Measurements from ENCODE around the gene NELL1.

DNA sequence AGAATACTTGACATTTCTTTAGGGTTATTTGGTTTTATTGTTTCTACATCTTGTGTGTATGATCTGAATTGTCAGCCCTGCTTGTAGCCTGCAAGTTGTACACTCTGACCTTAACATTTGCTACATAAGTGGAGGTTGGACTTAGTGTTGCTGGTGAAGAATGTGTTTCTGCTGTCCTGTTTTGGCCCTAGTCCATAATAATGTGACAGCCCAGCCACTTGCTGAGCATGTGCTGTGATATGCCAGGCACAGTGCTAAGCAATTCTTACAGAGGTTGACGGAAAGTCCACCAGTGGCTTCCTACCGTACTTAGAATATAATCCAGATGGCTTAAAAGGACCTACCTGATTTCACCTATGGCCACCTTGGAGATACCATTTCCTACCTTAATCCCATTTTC lies 526.6 kb downstream of the NELL1 start:
- TF ChIP-seq, protein P1, sequence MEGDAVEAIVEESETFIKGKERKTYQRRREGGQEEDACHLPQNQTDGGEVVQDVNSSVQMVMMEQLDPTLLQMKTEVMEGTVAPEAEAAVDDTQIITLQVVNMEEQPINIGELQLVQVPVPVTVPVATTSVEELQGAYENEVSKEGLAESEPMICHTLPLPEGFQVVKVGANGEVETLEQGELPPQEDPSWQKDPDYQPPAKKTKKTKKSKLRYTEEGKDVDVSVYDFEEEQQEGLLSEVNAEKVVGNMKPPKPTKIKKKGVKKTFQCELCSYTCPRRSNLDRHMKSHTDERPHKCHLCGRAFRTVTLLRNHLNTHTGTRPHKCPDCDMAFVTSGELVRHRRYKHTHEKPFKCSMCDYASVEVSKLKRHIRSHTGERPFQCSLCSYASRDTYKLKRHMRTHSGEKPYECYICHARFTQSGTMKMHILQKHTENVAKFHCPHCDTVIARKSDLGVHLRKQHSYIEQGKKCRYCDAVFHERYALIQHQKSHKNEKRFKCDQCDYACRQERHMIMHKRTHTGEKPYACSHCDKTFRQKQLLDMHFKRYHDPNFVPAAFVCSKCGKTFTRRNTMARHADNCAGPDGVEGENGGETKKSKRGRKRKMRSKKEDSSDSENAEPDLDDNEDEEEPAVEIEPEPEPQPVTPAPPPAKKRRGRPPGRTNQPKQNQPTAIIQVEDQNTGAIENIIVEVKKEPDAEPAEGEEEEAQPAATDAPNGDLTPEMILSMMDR (IDR thresholded peaks at IDR 0.05), result no peak
- TF ChIP-seq POLR2AphosphoS5 (IDR thresholded peaks at IDR 0.05) (no peak), POLR2A (IDR thresholded peaks at IDR 0.05) (no peak)
